ENCODE results near the gene GMDS. TPM values are rescaled to one million over a fixed set of nuclear protein-coding genes. Genes with fewer than 3 reads are reported as not detected.

GMDS gene
- total RNA-seq, 1 experiment from 2014 or later, result 27.6 TPM

GRCh38 chr6:1639430-1639829 lies 606.0 kb downstream of the GMDS start:
- no peak for TF ChIP-seq CTCF (conservative IDR thresholded peaks at IDR 0.05)
- Mint-ChIP-seq H3K4me3 (no peak overlapping the region), H3K27me3 (ENCODE audit: low read depth) (peaks cover 18% of the 10 kb centered on the region), H3K36me3 (ENCODE audit: insufficient read depth in 1 of 3, low read depth in 3 of 3) (no peaks in the 10 kb centered on the region; a peak in 1 of 7 replicates), H3K4me1 (peaks cover 14 to 18% of the 10 kb centered on the region in 2 experiments), H3K27ac (no peak overlapping the region), H3K9me3 (no peaks in the 10 kb centered on the region)
- DNase-seq, result no peak
- Histone ChIP-seq H3K14ac (ENCODE audit: insufficient read depth, low read length) (no peak overlapping the region), H3K4me2 (ENCODE audit: insufficient read depth, insufficient read length, low read length) (no peak overlapping the region), H3K23ac (ENCODE audit: insufficient read length, low read depth, low read length) (no peak overlapping the region), H4K5ac (ENCODE audit: insufficient read length, low read depth, low read length) (no peak overlapping the region), H3K23me2 (ENCODE audit: insufficient read length, low read depth, low read length, poor library complexity, severe bottlenecking) (no peaks in the 10 kb centered on the region), H3K27me3 (ENCODE audit: insufficient read depth, low read length) (no peaks in the 10 kb centered on the region), H2BK15ac (ENCODE audit: low read depth, low read length) (no peak overlapping the region), H2BK120ac (ENCODE audit: low read depth, low read length, poor library complexity, severe bottlenecking) (no peak overlapping the region), H3K18ac (ENCODE audit: insufficient read length, low read depth, low read length) (no peak overlapping the region), H3K9ac (ENCODE audit: extremely low read depth, insufficient read length, low read length) (no peak overlapping the region), H3K79me1 (ENCODE audit: insufficient read depth, low read depth, low read length, poor library complexity, severe bottlenecking) (no peaks in the 10 kb centered on the region), H2AK5ac (ENCODE audit: insufficient read length, low read length) (no peak overlapping the region), H2BK12ac (ENCODE audit: insufficient read length, low read depth, low read length) (no peak overlapping the region), H2BK20ac (ENCODE audit: low read depth, low read length, poor library complexity, severe bottlenecking) (no peak overlapping the region), H3K9me3 (ENCODE audit: control insufficient read depth, low read depth, low read length) (no peaks in the 10 kb centered on the region), H3K79me2 (ENCODE audit: insufficient read depth, low read length) (no peaks in the 10 kb centered on the region), H3T11ph (ENCODE audit: low read length) (no peak overlapping the region), H4K8ac (replicated peaks; ENCODE audit: insufficient read length, low read depth, low read length) (no peak overlapping the region), H3K27ac (ENCODE audit: insufficient read length, low read depth, low read length) (no peak overlapping the region), H3K4ac (ENCODE audit: low read depth, low read length) (no peak overlapping the region), H3K4me1 (ENCODE audit: insufficient read depth, low read length) (no peaks in the 10 kb centered on the region), H2BK5ac (ENCODE audit: insufficient read length, low read length) (no peak overlapping the region), H2AFZ (ENCODE audit: low read length) (no peak overlapping the region), H4K20me1 (ENCODE audit: control insufficient read depth, insufficient read depth, insufficient read length) (no peaks in the 10 kb centered on the region), H3K56ac (ENCODE audit: insufficient read length, low read depth, low read length) (no peak overlapping the region), H4K91ac (ENCODE audit: insufficient read length, low read depth, low read length) (no peak overlapping the region)
- WGBS (ENCODE audit: extremely low coverage, insufficient read length, low lambda C conversion rate), result no CpG with 5 or more reads among the region's 9 CpGs
